SK-N-SH (cell line): Measurements from ENCODE around the gene MYNN. TPM values are rescaled to one million over a fixed set of nuclear protein-coding genes. Genes with fewer than 3 reads are reported as not detected.

Experiments used
- CTCF ChIA-PET: fragments of 300-600, 350-600 bp; formaldehyde crosslinking; extraction: SDS; loops from one replicate; lab custom pipeline; 2021; lab: Yijun Ruan, JAX
- POLR2A ChIA-PET: fragments of 350-600 bp; sonication (Branson Sonifier 250); formaldehyde crosslinking; extraction: SDS; loops from one replicate; lab custom pipeline; 2020; ENCODE audit warnings: antibody characterized with exemption, inconsistent platforms; lab: Yijun Ruan, JAX
- DNase-seq: peaks from one replicate; pipeline ENCODE4 v3.0.0; 2012
- H2AFZ ChIP-seq: fragments of 200-600 bp; sonication (generic); 2 replicates; pipeline ENCODE4 v1.8.1; 2016; ENCODE audit warnings: antibody characterized with exemption, mild to moderate bottlenecking, low read depth
- H3F3A ChIP-seq: fragments of 200-600 bp; sonication (generic); replicated peaks from 2 replicates; pipeline ENCODE3; 2016; ENCODE audit warnings: antibody characterized with exemption, mild to moderate bottlenecking; ENCODE audit not compliant: insufficient read depth
- H3K27ac ChIP-seq, 2 experiments: fragments of 200-500 bp in 1 of 2; fragments of 200-600 bp in 1 of 2; sonication (Bioruptor generic) in 1 of 2; sonication (generic), shearing (Covaris generic) in 1 of 2; 2 replicates each; pipeline versions ENCODE4 v1.5.1 to v1.6.1; 2014 to 2016; ENCODE audit warnings: low read depth in 2 of 2, inconsistent platforms in 1 of 2, low read length in 1 of 2, mild to moderate bottlenecking in 1 of 2, mixed read lengths in 1 of 2
- H3K27me3 ChIP-seq: fragments of 200-600 bp; sonication (generic), shearing (Covaris generic); 2 replicates; pipeline ENCODE4 v1.6.1; 2016; ENCODE audit warnings: mixed run types; ENCODE audit not compliant: insufficient read depth
- H3K36me3 ChIP-seq, 2 experiments: fragments of 200-500 bp in 1 of 2; fragments of 200-600 bp in 1 of 2; sonication (Bioruptor generic) in 1 of 2; sonication (generic) in 1 of 2; replicated peaks in 1 of 2; 2 replicates each; pipeline versions ENCODE3 to v1.5.1; 2014 to 2016; ENCODE audit warnings: low read length in 1 of 2, mild to moderate bottlenecking in 1 of 2; ENCODE audit not compliant: insufficient read depth in 2 of 2, control insufficient read depth in 1 of 2
- H3K4me1 ChIP-seq, 2 experiments: fragments of 200-500 bp in 1 of 2; fragments of 200-600 bp in 1 of 2; sonication (Bioruptor generic) in 1 of 2; sonication (generic), shearing (Covaris generic) in 1 of 2; 2 replicates each; pipeline versions ENCODE4 v1.5.1 to v1.6.1; 2014 to 2016; ENCODE audit warnings: low read depth in 1 of 2, low read length in 1 of 2, mixed run types in 1 of 2; ENCODE audit not compliant: insufficient read depth in 2 of 2, control insufficient read depth in 1 of 2
- H3K4me2 ChIP-seq: fragments of 200-600 bp; sonication (generic), shearing (Covaris generic); 2 replicates; pipeline ENCODE4 v1.6.1; 2017; ENCODE audit warnings: mixed run types
- H3K4me3 ChIP-seq, 2 experiments: fragments of 200-500 bp in 1 of 2; fragments of 200-600 bp in 1 of 2; sonication (Bioruptor generic) in 1 of 2; sonication (generic), shearing (Covaris generic) in 1 of 2; 2 replicates each; pipeline versions ENCODE4 v1.5.1 to v1.8.1; 2014 to 2016; ENCODE audit warnings: low read depth in 2 of 2, inconsistent platforms in 1 of 2, low read length in 1 of 2, mild to moderate bottlenecking in 1 of 2, mixed read lengths in 1 of 2, moderate library complexity in 1 of 2
- H3K79me2 ChIP-seq: fragments of 200-600 bp; sonication (generic); 2 replicates; pipeline ENCODE4 v1.8.1; 2017; ENCODE audit warnings: mild to moderate bottlenecking; ENCODE audit not compliant: insufficient read depth
- H3K9ac ChIP-seq: fragments of 200-600 bp; sonication (generic); 2 replicates; pipeline ENCODE4 v1.6.1; 2017; ENCODE audit warnings: mixed run types
- H3K9me2 ChIP-seq: fragments of 200-600 bp; sonication (generic); 2 replicates; pipeline ENCODE4 v1.6.1; 2017; ENCODE audit warnings: mixed run types
- H3K9me3 ChIP-seq: fragments of 200-600 bp; sonication (generic); 2 replicates; pipeline ENCODE4 v1.6.1; 2017; ENCODE audit warnings: mixed run types, mild to moderate bottlenecking, moderate library complexity
- H4K20me1 ChIP-seq: fragments of 200-600 bp; sonication (generic); 2 replicates; pipeline ENCODE4 v1.6.1; 2017; ENCODE audit warnings: mild to moderate bottlenecking, mixed run types; ENCODE audit not compliant: insufficient read depth
- CHD2 ChIP-seq: fragments of 150-350 bp; IDR thresholded peaks from 2 replicates; pipeline ENCODE4 v1.6.1; 2018; ENCODE audit warnings: low read length; ENCODE audit not compliant: partially characterized antibody
- EP300 ChIP-seq, 2 experiments: IDR thresholded peaks; 2 replicates each; pipeline versions ENCODE4 v1.4.0 to v1.6.1; 2012; ENCODE audit warnings: borderline replicate concordance in 1 of 2, low read depth in 1 of 2, low read length in 1 of 2
- EZH2phosphoT487 ChIP-seq: fragments of 200-600 bp; sonication (generic); IDR thresholded peaks from 2 replicates; pipeline ENCODE4 v1.6.1; 2017; ENCODE audit warnings: low read depth, mixed run types, mild to moderate bottlenecking, antibody characterized with exemption, moderate library complexity, borderline replicate concordance
- FOSL2 ChIP-seq: IDR thresholded peaks from 2 replicates; pipeline ENCODE4 v1.4.0; 2012; ENCODE audit warnings: low read depth, mild to moderate bottlenecking, moderate library complexity, borderline replicate concordance
- FOXM1 ChIP-seq: IDR thresholded peaks from 2 replicates; pipeline ENCODE4 v1.4.0; 2012; ENCODE audit warnings: low read depth, mild to moderate bottlenecking
- GATA2 ChIP-seq: sonication (generic); formaldehyde crosslinking; IDR thresholded peaks from 2 replicates; pipeline ENCODE4 v1.5.0; 2020; ENCODE audit warnings: mild to moderate bottlenecking, missing genetic modification reagents
- JUND ChIP-seq: IDR thresholded peaks from 2 replicates; pipeline ENCODE4 v1.4.0; 2012
- MXI1 ChIP-seq: IDR thresholded peaks from 2 replicates; pipeline ENCODE4 v1.6.1; 2012; ENCODE audit warnings: mild to moderate bottlenecking, low read depth, low read length, improper control_type of control experiment
- NFIC ChIP-seq: IDR thresholded peaks from 2 replicates; pipeline ENCODE4 v1.4.0; 2012; ENCODE audit warnings: borderline replicate concordance
- PBX3 ChIP-seq: IDR thresholded peaks from 2 replicates; pipeline ENCODE4; 2012
- POLR2AphosphoS5 ChIP-seq: IDR thresholded peaks from 2 replicates; pipeline ENCODE4 v1.6.1; 2012; ENCODE audit warnings: low read depth, low read length
- RAD21 ChIP-seq: IDR thresholded peaks from 2 replicates; pipeline ENCODE4 v1.6.1; 2012; ENCODE audit warnings: mild to moderate bottlenecking, low read length
- RCOR1 ChIP-seq: fragments of 150-350 bp; IDR thresholded peaks from 2 replicates; pipeline ENCODE4 v1.6.1; 2017; ENCODE audit warnings: antibody characterized with exemption, low read length
- RFX5 ChIP-seq: IDR thresholded peaks from 2 replicates; pipeline ENCODE4 v1.6.1; 2012; ENCODE audit warnings: mild to moderate bottlenecking, improper control_type of control experiment, low read length
- RXRA ChIP-seq: IDR thresholded peaks from 2 replicates; pipeline ENCODE4 v1.4.0; 2012; ENCODE audit warnings: low read depth, mild to moderate bottlenecking, borderline replicate concordance
- SMC3 ChIP-seq: IDR thresholded peaks from 2 replicates; pipeline ENCODE4 v1.6.1; 2012; ENCODE audit warnings: low read depth, low read length, improper control_type of control experiment
- TCF12 ChIP-seq: IDR thresholded peaks from 2 replicates; pipeline ENCODE4 v1.4.0; 2012
- YY1 ChIP-seq: IDR thresholded peaks from 2 replicates; pipeline ENCODE4 v1.4.0; 2012; ENCODE audit warnings: low read depth, mild to moderate bottlenecking
- ZBTB33 ChIP-seq: IDR thresholded peaks from 2 replicates; pipeline ENCODE4 v1.4.0; 2012; ENCODE audit warnings: low read depth, borderline replicate concordance
- WGBS: methylation state at CpG from one replicate; pipeline ENCODE4 v1.1.6; 2017; ENCODE audit warnings: low lambda C conversion rate; 5-methylcytosine and 5-hydroxymethylcytosine counted together
- polyA plus RNA-seq, 3 experiments: library from polyadenylated mRNA; depleted of rRNA; stranded (reverse); fragments of >200 nt; gene quantifications; 2 replicates each; pipeline ENCODE4 v1.2.3, GENCODE V29; 2012
- TF ChIP-seq, protein P1 (sequence below): IDR thresholded peaks from 2 replicates; pipeline ENCODE4 v1.4.0; 2012; ENCODE audit warnings: low read depth

The MYNN gene
- polyA plus RNA-seq, 1 of the 3 experiments (the other 2 are of a cell fraction), result 9.7 TPM

DNA sequence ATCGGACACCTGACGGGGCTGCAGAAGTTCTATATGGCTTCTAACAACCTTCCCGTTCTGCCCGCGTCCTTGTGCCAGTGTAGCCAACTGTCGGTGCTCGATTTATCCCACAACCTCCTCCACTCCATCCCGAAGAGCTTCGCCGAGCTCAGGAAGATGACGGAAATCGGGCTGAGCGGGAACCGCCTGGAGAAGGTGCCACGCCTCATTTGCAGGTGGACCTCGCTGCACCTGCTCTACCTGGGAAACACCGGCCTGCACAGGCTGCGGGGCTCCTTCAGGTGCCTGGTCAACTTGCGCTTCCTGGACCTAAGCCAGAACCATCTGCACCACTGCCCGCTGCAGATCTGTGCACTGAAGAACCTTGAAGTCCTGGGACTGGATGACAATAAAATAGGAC is 49.3 kb downstream of the MYNN start:
- H3K4me2 ChIP-seq, result no peak overlapping the region

DNA sequence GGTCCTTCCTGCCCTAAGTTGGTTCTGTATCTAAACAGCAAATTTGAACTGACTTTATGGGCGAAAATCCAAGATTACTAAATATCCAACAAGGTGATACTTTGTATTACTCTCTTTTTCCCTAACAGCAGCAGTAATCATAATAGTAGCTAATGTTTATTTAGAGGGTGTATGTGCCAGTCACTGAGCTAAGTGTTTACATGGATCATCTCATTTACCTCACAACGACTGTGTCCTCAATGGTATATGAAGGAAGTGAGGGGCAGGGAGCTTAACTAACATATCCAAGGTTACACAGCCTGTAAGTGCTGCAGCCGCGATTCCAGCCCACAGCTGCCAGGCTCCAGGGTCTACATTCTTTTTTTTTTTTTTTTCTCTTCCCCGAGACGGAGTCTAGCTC is 49.8 kb downstream of the MYNN start:
- 62% methylated on average over 6 of the region's 6 CpGs for WGBS
- Histone ChIP-seq H3K4me3 (no peak overlapping the region), H2AFZ (no peak overlapping the region), H3K4me1 (peaks cover 0 to 3% of the 10 kb centered on the region in 2 experiments; a peak in 2 of 4 replicates), H3K4me2 (no peak overlapping the region), H3F3A (no peaks in the 10 kb centered on the region), H3K9ac (no peak overlapping the region), H3K79me2 (no peaks in the 10 kb centered on the region), H4K20me1 (no peaks in the 10 kb centered on the region), H3K36me3 (no peaks in the 10 kb centered on the region), H3K27ac (no peak overlapping the region), H3K9me2 (no peaks in the 10 kb centered on the region), H3K9me3 (no peaks in the 10 kb centered on the region; the same call in 1 of the 2 replicates), H3K27me3 (no peaks in the 10 kb centered on the region)
- DNase-seq, result no peak
- CTCF ChIA-PET, result interaction anchor here (1.0 kb wide), 1 partner anchor 39 kb away, joined by 3 read pairs; no protein-coding TSS in a partner anchor
- POLR2A ChIA-PET, result interaction anchor here (0.7 kb wide), 1 partner anchor 9 kb away, joined by 3 read pairs; no protein-coding TSS in a partner anchor
- TF ChIP-seq JUND (no peak), PBX3 (no peak), EZH2phosphoT487 (no peak), POLR2AphosphoS5 (no peak), YY1 (no peak), RAD21 (no peak), GATA2 (CRISPR knock-in tag) (no peak), TCF12 (no peak), MXI1 (no peak), EP300 (IDR thresholded peaks at IDR 0.05; ENCODE audit: borderline replicate concordance in 1 of 2, low read depth in 1 of 2, low read length in 1 of 2) (no peak), FOSL2 (no peak)
- TF ChIP-seq, protein P1, sequence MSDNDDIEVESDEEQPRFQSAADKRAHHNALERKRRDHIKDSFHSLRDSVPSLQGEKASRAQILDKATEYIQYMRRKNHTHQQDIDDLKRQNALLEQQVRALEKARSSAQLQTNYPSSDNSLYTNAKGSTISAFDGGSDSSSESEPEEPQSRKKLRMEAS, result no peak

More for the DNA sequence above, 49.3 kb downstream of the MYNN start:
- ChIA-PET POLR2A (no interaction called here), CTCF (interaction anchor here (0.8 to 1.0 kb wide), 2 partner anchors 39 to 60 kb away, joined by 3 read pairs; no protein-coding TSS in a partner anchor)
- Histone ChIP-seq H3K4me1 (peaks cover 0 to 3% of the 10 kb centered on the region in 2 experiments; a peak in 2 of 4 replicates), H3K36me3 (no peaks in the 10 kb centered on the region), H3K79me2 (no peaks in the 10 kb centered on the region), H3K9ac (no peak overlapping the region), H3F3A (no peaks in the 10 kb centered on the region), H3K4me3 (no peak overlapping the region), H3K27me3 (no peaks in the 10 kb centered on the region), H3K27ac (no peak overlapping the region), H3K9me2 (no peaks in the 10 kb centered on the region), H3K9me3 (no peaks in the 10 kb centered on the region; the same call in 1 of the 2 replicates), H4K20me1 (no peaks in the 10 kb centered on the region), H2AFZ (no peak overlapping the region)
- TF ChIP-seq ZBTB33, result no peak
- no peak for TF ChIP-seq NFIC
- TF ChIP-seq RFX5, result no peak
- TF ChIP-seq JUND, result no peak
- no peak for TF ChIP-seq RCOR1
- no peak for TF ChIP-seq RAD21
- TF ChIP-seq, protein P1, result no peak
- no peak for TF ChIP-seq SMC3
- no peak for TF ChIP-seq CHD2
- TF ChIP-seq GATA2 (CRISPR knock-in tag), result no peak
- TF ChIP-seq TCF12, result no peak
- no peak for TF ChIP-seq RXRA
- no peak for TF ChIP-seq FOXM1
- TF ChIP-seq FOSL2, result no peak
- TF ChIP-seq EZH2phosphoT487, result no peak
- no peak for DNase-seq
- WGBS, result 80% methylated on average over 20 of the region's 20 CpGs
